K562 (cell line): ENCODE results near the gene NR2F6. TPM values are rescaled to one million over a fixed set of nuclear protein-coding genes. Genes with fewer than 3 reads are reported as not detected.
A peak's percentile ranks its signal among the peaks of the same experiment; 100 is the strongest.

Source experiments
- ATAC-seq: fragments of 200-7000 bp; cut with Tn5 transposase; 3 replicates; pipeline ENCODE4 v1.9.1; 2020; ENCODE audit warnings: moderate library complexity
- BruUV-seq: library from RNA; stranded (reverse); fragments of 400-500 nt; replicated peaks from 2 replicates; lab custom pipeline; 2021; lab: Mats Ljungman, UMichigan
- CTCF ChIA-PET: fragments of 300-600 bp; formaldehyde crosslinking; extraction: SDS; loops from one replicate; lab custom pipeline; 2021; ENCODE audit warnings: low intra/inter-chr PET ratio; lab: Yijun Ruan, JAX
- POLR2A ChIA-PET: fragments of 300-600, 350-650 bp; sonication (Branson Sonifier 250); formaldehyde crosslinking; extraction: SDS; loops from one replicate; lab custom pipeline; 2021; ENCODE audit warnings: antibody characterized with exemption, inconsistent platforms; lab: Yijun Ruan, JAX
- DNase-seq, 4 experiments: peaks; one replicate each; pipeline versions ENCODE4 v3.0.0 to v3.0.0-alpha.2; 2011 to 2018; ENCODE audit warnings: low spot score in 3 of 4, mixed read lengths in 3 of 4; ENCODE audit errors: extremely low read depth in 1 of 4
- FAIRE-seq: peaks from 2 replicates; lab custom pipeline; 2011; peaks lifted over from hg19 to GRCh38; lab: Jason Lieb, UNC
- H2AFZ ChIP-seq: 2 replicates; pipeline ENCODE4 v1.6.0; 2011; ENCODE audit warnings: low read depth, low read length, control low read depth, inconsistent platforms
- H3K27ac ChIP-seq: fragments of 200-600 bp; 3 replicates; pipeline ENCODE4 v1.8.0; 2011; ENCODE audit warnings: low read depth, mild to moderate bottlenecking, control low read depth, inconsistent platforms, low read length, moderate library complexity, mixed read lengths; ENCODE audit errors: extremely low read depth
- H3K27me3 ChIP-seq, 2 experiments: fragments of 300-600 bp in 1 of 2; 2 replicates in 1 of 2; 3 replicates in 1 of 2; pipeline versions ENCODE4 v1.6.0 to v1.8.0; 2011; ENCODE audit warnings: inconsistent platforms in 2 of 2, low read length in 2 of 2, mild to moderate bottlenecking in 1 of 2, mixed read lengths in 1 of 2, moderate library complexity in 1 of 2; ENCODE audit not compliant: control insufficient read depth in 2 of 2, insufficient read depth in 2 of 2
- H3K36me3 ChIP-seq: fragments of 300-600 bp; 3 replicates; pipeline ENCODE4 v1.8.0; 2011; ENCODE audit warnings: mild to moderate bottlenecking, low read length, inconsistent platforms; ENCODE audit not compliant: control insufficient read depth, insufficient read depth
- H3K4me1 ChIP-seq, 2 experiments: fragments of 200-600 bp in 1 of 2; replicated peaks in 1 of 2; 2 replicates in 1 of 2; 3 replicates in 1 of 2; pipeline versions ENCODE4 v1.5.1 to v1.8.0; 2011; ENCODE audit warnings: inconsistent platforms in 2 of 2, low read length in 2 of 2, mild to moderate bottlenecking in 1 of 2, mixed read lengths in 1 of 2, moderate library complexity in 1 of 2; ENCODE audit not compliant: control insufficient read depth in 2 of 2, insufficient read depth in 2 of 2
- H3K4me2 ChIP-seq: 2 replicates; pipeline ENCODE4 v1.6.1; 2011; ENCODE audit warnings: low read length, control low read depth, inconsistent platforms, mixed read lengths; ENCODE audit not compliant: insufficient read depth
- H3K4me3 ChIP-seq: fragments of 200-600 bp; sonication (generic), shearing (Covaris generic); 2 replicates; pipeline ENCODE4 v1.5.1; 2016; ENCODE audit warnings: control low read depth, inconsistent platforms
- H3K79me2 ChIP-seq: fragments of 200-600 bp; 3 replicates; pipeline ENCODE4 v1.8.0; 2011; ENCODE audit warnings: low read length, inconsistent platforms; ENCODE audit not compliant: control insufficient read depth, insufficient read depth
- H3K9ac ChIP-seq, 2 experiments: 2 replicates each; pipeline versions ENCODE4 v1.6.0 to v1.6.1; 2011; ENCODE audit warnings: low read depth in 2 of 2, low read length in 2 of 2, control low read depth in 1 of 2, inconsistent platforms in 1 of 2, mild to moderate bottlenecking in 1 of 2, mixed read lengths in 1 of 2; ENCODE audit not compliant: insufficient read depth in 1 of 2
- H3K9me1 ChIP-seq: one replicate; pipeline ENCODE4 v1.6.0; 2011; ENCODE audit warnings: inconsistent platforms, mild to moderate bottlenecking, low read length, moderate library complexity; ENCODE audit not compliant: control insufficient read depth, insufficient read depth
- H3K9me3 ChIP-seq: replicated peaks from 2 replicates; pipeline ENCODE4 v1.5.1; 2011; ENCODE audit warnings: low read depth, low read length, inconsistent platforms; ENCODE audit not compliant: control insufficient read depth, insufficient read depth
- H4K20me1 ChIP-seq: replicated peaks from 2 replicates; pipeline ENCODE4 v1.6.1; 2011; ENCODE audit warnings: low read length, inconsistent platforms, mixed read lengths; ENCODE audit not compliant: control insufficient read depth, insufficient read depth
- FOXO4 ChIP-seq: fragments of 450-650 bp; formaldehyde crosslinking; IDR thresholded peaks from 2 replicates; pipeline ENCODE4 v1.4.0; 2020; ENCODE audit warnings: mild to moderate bottlenecking, moderate library complexity
- GTF3C2 ChIP-seq: IDR thresholded peaks from 3 replicates; pipeline ENCODE4 v1.6.1; 2011; ENCODE audit warnings: borderline replicate concordance, mild to moderate bottlenecking, moderate library complexity; ENCODE audit not compliant: insufficient read length; ENCODE audit errors: extremely low read depth
- HOXB6 ChIP-seq: fragments of 250-450 bp; sonication (Bioruptor Pico); IDR thresholded peaks from 2 replicates; pipeline ENCODE4 v1.5.1; 2022; ENCODE audit warnings: mild to moderate bottlenecking, borderline replicate concordance
- NCOA6 ChIP-seq: fragments of 450-650 bp; IDR thresholded peaks from 2 replicates; pipeline ENCODE4 v1.6.1; 2017; ENCODE audit warnings: mild to moderate bottlenecking
- NFIC ChIP-seq: fragments of 450-650 bp; IDR thresholded peaks from 2 replicates; pipeline ENCODE4 v1.6.1; 2017; ENCODE audit warnings: mild to moderate bottlenecking, inconsistent platforms
- NONO ChIP-seq, 2 experiments: fragments of 200-400 bp in 1 of 2; fragments of 450-650 bp in 1 of 2; formaldehyde crosslinking in 1 of 2; IDR thresholded peaks; 2 replicates each; pipeline ENCODE4 v1.6.1; 2017; ENCODE audit warnings: low read depth in 2 of 2, mild to moderate bottlenecking in 2 of 2, moderate library complexity in 2 of 2, low read length in 1 of 2
- NR4A1 ChIP-seq, 2 experiments: fragments of 250-450 bp in 1 of 2; fragments of 450-650 bp in 1 of 2; sonication (Bioruptor Pico) in 1 of 2; IDR thresholded peaks; 2 replicates each; pipeline versions ENCODE4 v1.4.0 to v1.6.1; 2016 to 2020; ENCODE audit warnings: mild to moderate bottlenecking in 2 of 2, missing compliant biosample characterization in 1 of 2, missing genetic modification characterization in 1 of 2, moderate library complexity in 1 of 2
- RBFOX2 ChIP-seq: fragments of 200-400 bp; formaldehyde crosslinking; IDR thresholded peaks from 2 replicates; pipeline ENCODE4 v1.6.1; 2017; ENCODE audit warnings: low read depth, mild to moderate bottlenecking, low read length, moderate library complexity
- SIN3A ChIP-seq, 2 experiments: fragments of 150-350 bp in 1 of 2; IDR thresholded peaks; 2 replicates each; pipeline ENCODE4 v1.6.1; 2011 to 2016; ENCODE audit warnings: borderline replicate concordance in 2 of 2, low read depth in 2 of 2, low read length in 2 of 2, mild to moderate bottlenecking in 2 of 2, moderate library complexity in 2 of 2; ENCODE audit not compliant: control insufficient read depth in 1 of 2
- XRCC4 ChIP-seq: IDR thresholded peaks from one replicate; pipeline ENCODE4 v1.6.1; 2011; ENCODE audit not compliant: insufficient read depth, insufficient read length; ENCODE audit errors: extremely low read depth
- ZBTB2 ChIP-seq: fragments of 450-650 bp; IDR thresholded peaks from 2 replicates; pipeline ENCODE4 v1.6.1; 2016; ENCODE audit warnings: antibody characterized with exemption
- ZNF24 ChIP-seq: fragments of 450-650 bp; IDR thresholded peaks from 2 replicates; pipeline ENCODE4 v1.6.1; 2016
- ZNF561 ChIP-seq: fragments of 450-650 bp; formaldehyde crosslinking; conservative IDR thresholded peaks from 2 replicates; pipeline ENCODE4 v1.4.0; 2020; ENCODE audit warnings: mild to moderate bottlenecking, moderate library complexity
- WGBS: fragments of 100-300 bp; shearing (Covaris generic); methylation state at CpG from one replicate; pipeline ENCODE4 v1.1.6; 2016; ENCODE audit warnings: low coverage, mixed read lengths; ENCODE audit not compliant: insufficient coverage; ENCODE audit errors: missing lambda C conversion rate; 5-methylcytosine and 5-hydroxymethylcytosine counted together
- in situ Hi-C: fragments of 300-500 bp; cut with MboI; formaldehyde crosslinking; loops from 4 replicates; pipeline ENCODE4 v1.15.0; 2018; ENCODE audit warnings: inconsistent platforms, mixed read lengths
- intact Hi-C: fragments of 100-400 bp; cut with micrococcal nuclease; formaldehyde crosslinking; loops from 2 replicates; pipeline ENCODE4 v1.14.2; 2022
- polyA plus RNA-seq, 8 experiments: library from polyadenylated mRNA; depleted of rRNA in 4 of 8; stranded (reverse) in 5 of 8; unstranded in 3 of 8; fragments of >200 nt; fragmentation: Nextera tagmentation in 2 of 8; fragmentation: Illumina TruSeq in 1 of 8; extraction: Ambion mirVana in 2 of 8; extraction: Trizol in 1 of 8; gene quantifications; 2 replicates each; pipeline versions ENCODE4 v1.2.1 to v1.2.3, GENCODE V29; 2011 to 2014; ENCODE audit warnings: inconsistent platforms in 1 of 8, missing spikeins in 1 of 8
- total RNA-seq, 7 experiments: library from RNA; depleted of rRNA in 6 of 7; stranded (reverse); fragments of >200 nt in 6 of 7; fragmentation: Illumina TruSeq in 2 of 7; extraction: Trizol in 2 of 7; gene quantifications; 2 replicates each; pipeline versions ENCODE4 v1.2.1 to v1.2.3, GENCODE V29; 2011 to 2021; ENCODE audit warnings: low replicate concordance in 1 of 7

Gene NR2F6
- total and polyA plus RNA-seq, 9 of the 15 experiments (the other 6 are each of a cell fraction or from before 2014, with no cell fraction given) = 0.76 to 97.5 (median 18.8) TPM

- TF ChIP-seq ZBTB2 (peak; percentile 54; the same call in 1 of the 2 replicates), NR4A1 (CRISPR knock-in tag; IDR thresholded peaks at IDR 0.05) (no peak), NR4A1 (tag; IDR thresholded peaks at IDR 0.05) (no peak), RBFOX2 (peak; percentile 55)
These were observed 15.2 kb upstream of the NR2F6 start (continued) for GRCh38 chr19:17260842-17261325.

GRCh38 chr19:17259934-17260333 lies 14.2 kb upstream of the NR2F6 start:
- H3K9ac ChIP-seq = peak overlapping the region in 1 of 2 experiments; percentile 48; a peak in 1 of 4 replicates
- TF ChIP-seq FOXO4 (no peak), ZNF24 (no peak), NCOA6 (no peak), NONO (IDR thresholded peaks at IDR 0.05; ENCODE audit: low read depth in 2 of 2, low read length in 1 of 2) (no peak), ZNF561 (CRISPR knock-in tag) (no peak), XRCC4 (no peak), SIN3A (IDR thresholded peaks at IDR 0.05; ENCODE audit: borderline replicate concordance in 2 of 2, control insufficient read depth in 1 of 2, low read depth in 2 of 2, low read length in 2 of 2) (no peak), GTF3C2 (no peak), HOXB6 (CRISPR knock-in tag) (no peak), NFIC (no peak)
- H4K20me1 ChIP-seq = no peaks in the 10 kb centered on the region
- no peaks in the 10 kb centered on the region for H3K36me3 ChIP-seq
- H3K4me2 ChIP-seq = no peak overlapping the region
- intact Hi-C loops (loop anchor here (2.0 kb wide), 1 partner anchor 49 kb away; the partner anchor contains the start of gene DDA1), in situ Hi-C loops (no loop called here)
- no peak overlapping the region for H2AFZ ChIP-seq
- ChIA-PET CTCF (interaction anchor here (0.9 to 2.0 kb wide), 3 partner anchors 22 to 193 kb away, joined by 4 to 7 read pairs (median 4); no protein-coding TSS in a partner anchor), POLR2A (interaction anchor here (1.0 to 1.1 kb wide), 3 partner anchors 12 to 162 kb away, joined by 3 read pairs; no protein-coding TSS in a partner anchor)
- no TSS peak for BruUV-seq
- no peak overlapping the region for H3K4me3 ChIP-seq
- no peaks in the 10 kb centered on the region for H3K9me1 ChIP-seq
- no peaks in the 10 kb centered on the region for H3K79me2 ChIP-seq
- peaks cover 3 to 21% of the 10 kb centered on the region in 2 experiments; a peak in 3 of 5 replicates for H3K4me1 ChIP-seq
- no peak for DNase-seq
- ATAC-seq = no peak
- H3K27me3 ChIP-seq = no peaks in the 10 kb centered on the region
- 0% methylated on average over 1 of the region's 1 CpG for WGBS
- H3K27ac ChIP-seq = no peak overlapping the region
- H3K9me3 ChIP-seq = no peaks in the 10 kb centered on the region
- no peak for FAIRE-seq
